GM12878 (cell line): ENCODE data around the gene LIN52.

Experiments
- BRCA1 ChIP-seq: IDR thresholded peaks from 2 replicates; pipeline ENCODE4 v1.6.1; 2011; ENCODE audit warnings: low read depth, low read length, improper control_type of control experiment
- CEBPB ChIP-seq, 2 experiments: fragments of 150-350 bp in 1 of 2; IDR thresholded peaks; 2 replicates each; pipeline ENCODE4 v1.6.1; 2012 to 2014; ENCODE audit warnings: low read depth in 2 of 2, low read length in 2 of 2, borderline replicate concordance in 1 of 2, inconsistent platforms in 1 of 2
- CHD1 ChIP-seq: IDR thresholded peaks from 2 replicates; pipeline ENCODE4 v1.6.1; 2012; ENCODE audit warnings: low read depth, low read length, improper control_type of control experiment
- FOS ChIP-seq: IDR thresholded peaks from 3 replicates; pipeline ENCODE4 v1.6.1; 2011; ENCODE audit warnings: borderline replicate concordance; ENCODE audit not compliant: insufficient read length; ENCODE audit errors: extremely low read depth
- POLR2A ChIP-seq: IDR thresholded peaks from 2 replicates; pipeline ENCODE4 v1.6.1; 2011; ENCODE audit warnings: low read depth, mild to moderate bottlenecking, low read length
- POLR2AphosphoS5 ChIP-seq: IDR thresholded peaks from 2 replicates; pipeline ENCODE4 v1.6.1; 2011; ENCODE audit warnings: mild to moderate bottlenecking, low read length, inconsistent platforms
- RFX5 ChIP-seq: IDR thresholded peaks from 2 replicates; pipeline ENCODE4 v1.6.1; 2011; ENCODE audit warnings: low read depth, low read length, improper control_type of control experiment
- SPI1 ChIP-seq: IDR thresholded peaks from 2 replicates; pipeline ENCODE4 v1.6.1; 2011; ENCODE audit warnings: low read depth, mild to moderate bottlenecking, low read length, moderate library complexity, borderline replicate concordance; ENCODE audit not compliant: insufficient read depth
- STAT1 ChIP-seq: fragments of 450-650 bp; conservative IDR thresholded peaks from 2 replicates; pipeline ENCODE4 v1.6.1; 2014; ENCODE audit warnings: antibody characterized with exemption, mild to moderate bottlenecking
- TAF1 ChIP-seq: IDR thresholded peaks from 2 replicates; pipeline ENCODE4 v1.6.1; 2011; ENCODE audit warnings: mild to moderate bottlenecking, low read depth, low read length, borderline replicate concordance
- ZBED1 ChIP-seq: IDR thresholded peaks from 2 replicates; pipeline ENCODE4 v1.6.1; 2016; ENCODE audit warnings: borderline replicate concordance
- ZNF384 ChIP-seq: IDR thresholded peaks from 2 replicates; pipeline ENCODE4 v1.6.1; 2012; ENCODE audit warnings: low read depth, mild to moderate bottlenecking, low read length, improper control_type of control experiment, borderline replicate concordance
- ZZZ3 ChIP-seq: IDR thresholded peaks from 2 replicates; pipeline ENCODE4 v1.6.1; 2011; ENCODE audit warnings: low read depth; ENCODE audit not compliant: control insufficient read depth, insufficient read length
- TF ChIP-seq, protein P1 (sequence below), 3 experiments: IDR thresholded peaks in 2 of 3; conservative IDR thresholded peaks in 1 of 3; 2 replicates each; pipeline ENCODE4 v1.5.1; 2011; ENCODE audit warnings: low read depth in 3 of 3, low read length in 3 of 3, mild to moderate bottlenecking in 3 of 3, control low read depth in 2 of 3, moderate library complexity in 2 of 3, inconsistent platforms in 1 of 3, mixed read lengths in 1 of 3; ENCODE audit not compliant: control insufficient read depth in 2 of 3, insufficient read depth in 1 of 3; ENCODE audit errors: extremely low read depth in 1 of 3

DNA sequence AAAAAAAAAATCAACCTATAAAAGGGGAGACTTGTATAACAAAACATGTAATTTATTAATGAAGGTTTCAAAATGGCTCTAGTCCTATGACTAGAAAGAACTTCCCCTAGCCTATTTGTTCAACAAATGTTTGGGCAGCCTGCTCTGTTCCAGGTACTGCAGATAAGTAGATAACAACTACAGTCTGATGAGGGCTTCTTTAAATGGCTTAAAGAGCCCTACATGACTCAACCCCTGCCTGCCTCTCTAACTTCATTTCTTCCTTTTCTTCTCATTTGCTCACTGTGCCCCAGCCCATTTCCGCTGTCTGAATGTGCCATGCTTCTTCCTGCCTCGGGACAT lies 22.0 kb upstream of the LIN52 start:
- TF ChIP-seq, protein P1, sequence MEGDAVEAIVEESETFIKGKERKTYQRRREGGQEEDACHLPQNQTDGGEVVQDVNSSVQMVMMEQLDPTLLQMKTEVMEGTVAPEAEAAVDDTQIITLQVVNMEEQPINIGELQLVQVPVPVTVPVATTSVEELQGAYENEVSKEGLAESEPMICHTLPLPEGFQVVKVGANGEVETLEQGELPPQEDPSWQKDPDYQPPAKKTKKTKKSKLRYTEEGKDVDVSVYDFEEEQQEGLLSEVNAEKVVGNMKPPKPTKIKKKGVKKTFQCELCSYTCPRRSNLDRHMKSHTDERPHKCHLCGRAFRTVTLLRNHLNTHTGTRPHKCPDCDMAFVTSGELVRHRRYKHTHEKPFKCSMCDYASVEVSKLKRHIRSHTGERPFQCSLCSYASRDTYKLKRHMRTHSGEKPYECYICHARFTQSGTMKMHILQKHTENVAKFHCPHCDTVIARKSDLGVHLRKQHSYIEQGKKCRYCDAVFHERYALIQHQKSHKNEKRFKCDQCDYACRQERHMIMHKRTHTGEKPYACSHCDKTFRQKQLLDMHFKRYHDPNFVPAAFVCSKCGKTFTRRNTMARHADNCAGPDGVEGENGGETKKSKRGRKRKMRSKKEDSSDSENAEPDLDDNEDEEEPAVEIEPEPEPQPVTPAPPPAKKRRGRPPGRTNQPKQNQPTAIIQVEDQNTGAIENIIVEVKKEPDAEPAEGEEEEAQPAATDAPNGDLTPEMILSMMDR (IDR thresholded peaks at IDR 0.05 in 2 of 3, conservative IDR thresholded peaks at IDR 0.05 in 1 of 3; ENCODE audit: control insufficient read depth in 2 of 3, extremely low read depth in 1 of 3, insufficient read depth in 1 of 3, low read depth in 3 of 3, low read length in 3 of 3): no peak
- TF ChIP-seq POLR2AphosphoS5 (no peak), SPI1 (no peak), ZNF384 (no peak), BRCA1 (no peak), CEBPB (IDR thresholded peaks at IDR 0.05; ENCODE audit: borderline replicate concordance in 1 of 2, low read depth in 2 of 2, low read length in 2 of 2) (no peak), CHD1 (no peak), FOS (no peak), ZZZ3 (no peak), ZBED1 (no peak), RFX5 (no peak), STAT1 (no peak), POLR2A (no peak), TAF1 (no peak)
